Lung (tissue), 12 donors: ENCODE results near the gene DNAH10. TPM values are rescaled to one million over a fixed set of nuclear protein-coding genes. Genes with fewer than 3 reads are reported as not detected.

Experiments
- ATAC-seq: fragments of 200-7000 bp; cut with Tn5 transposase; one replicate; pipeline ENCODE4 v1.9.1; 2020; ENCODE audit warnings: moderate number of reproducible peaks; ENCODE audit not compliant: insufficient read depth, low FRiP score
- DNase-seq, 3 donors: peaks; one replicate each; pipeline ENCODE4 v3.0.0-alpha.2; 2013 to 2017
- H3K27ac ChIP-seq, 2 donors: one replicate each; pipeline ENCODE4 v1.5.1; 2013; ENCODE audit warnings: mild to moderate bottlenecking in 2 of 2, moderate library complexity in 2 of 2, control low read depth in 1 of 2, inconsistent platforms in 1 of 2, low read depth in 1 of 2, low read length in 1 of 2
- H3K27me3 ChIP-seq, 3 donors: one replicate each; pipeline ENCODE4 v1.5.1; 2013; ENCODE audit warnings: low read length in 2 of 3; ENCODE audit not compliant: control insufficient read depth in 3 of 3, insufficient read depth in 3 of 3
- H3K36me3 ChIP-seq, 4 donors: one replicate each; pipeline ENCODE4 v1.5.1; 2013; ENCODE audit warnings: low read length in 4 of 4, mild to moderate bottlenecking in 1 of 4, moderate library complexity in 1 of 4; ENCODE audit not compliant: control insufficient read depth in 4 of 4, insufficient read depth in 4 of 4
- H3K4me1 ChIP-seq, 5 donors: one replicate each; pipeline ENCODE4 v1.5.1; 2013; ENCODE audit warnings: low read length in 5 of 5, mild to moderate bottlenecking in 2 of 5, moderate library complexity in 1 of 5; ENCODE audit not compliant: control insufficient read depth in 5 of 5, insufficient read depth in 5 of 5
- H3K4me3 ChIP-seq: one replicate; pipeline ENCODE4 v1.5.1; 2013; ENCODE audit warnings: mild to moderate bottlenecking, control low read depth, moderate library complexity
- H3K9ac ChIP-seq, 2 donors: one replicate each; pipeline ENCODE4 v1.5.1; 2013; ENCODE audit warnings: low read length in 2 of 2, control low read depth in 1 of 2; ENCODE audit not compliant: insufficient read depth in 1 of 2
- H3K9me3 ChIP-seq, 4 donors: one replicate each; pipeline ENCODE4 v1.5.1; 2013; ENCODE audit warnings: low read length in 3 of 4, mild to moderate bottlenecking in 1 of 4, moderate library complexity in 1 of 4; ENCODE audit not compliant: control insufficient read depth in 4 of 4, insufficient read depth in 3 of 4
- CTCF ChIP-seq: IDR thresholded peaks from 2 replicates; pipeline ENCODE4 v1.5.1; 2012; ENCODE audit warnings: mild to moderate bottlenecking; ENCODE audit errors: control extremely low read depth, extremely low read depth
- WGBS, 2 donors: extraction: QIAGEN DNeasy Blood & Tissue Kit; methylation state at CpG; one replicate each; pipeline ENCODE4 v1.1.7; 2013; 5-methylcytosine and 5-hydroxymethylcytosine counted together
- polyA plus RNA-seq, 2 donors: library from polyadenylated mRNA; stranded (reverse); fragments of 200-250 nt; gene quantifications; one replicate each; pipeline ENCODE4 v1.2.1, GENCODE V29; 2013
- total RNA-seq, 2 donors: library from RNA; depleted of rRNA in 1 of 2; stranded (reverse); fragments of >200 nt in 1 of 2; gene quantifications; one replicate each; pipeline ENCODE4 v1.2.1, GENCODE V29; 2014 to 2021
- donor health status: control.
- donor health status: control.
- donor health status: Bipolar disorder and iron deficiency.
- donor health status: healthy.
- donor health status: DM: yes; HTN: yes; CAD: no.

Gene DNAH10
- total and polyA plus RNA-seq, 4 donors, result 2.0 to 21.7 (median 9.1) TPM

GRCh38 chr12:123743002-123743401, 19.1 kb upstream of the DNAH10 start:
- ATAC-seq (no peak), DNase-seq (no peak)
- Histone ChIP-seq H3K9me3 (no peaks in the 10 kb centered on the region), H3K4me1 (peaks cover 0 to 7% (median 0%) of the 10 kb centered on the region in 5 donors), H3K27ac (no peak overlapping the region), H3K27me3 (no peaks in the 10 kb centered on the region), H3K4me3 (no peak overlapping the region), H3K36me3 (peaks cover 6 to 26% (median 18%) of the 10 kb centered on the region in 4 donors), H3K9ac (no peak overlapping the region)
- WGBS, 2 donors, result 28 to 70% methylated on average over 10 of the region's 10 CpGs
- TF ChIP-seq CTCF, result no peak

GRCh38 chr12:123744836-123745235, 17.3 kb upstream of the DNAH10 start:
- Histone ChIP-seq H3K27me3 (no peaks in the 10 kb centered on the region), H3K4me3 (no peak overlapping the region), H3K9me3 (no peaks in the 10 kb centered on the region), H3K27ac (no peak overlapping the region), H3K36me3 (peaks cover 14 to 31% (median 24%) of the 10 kb centered on the region in 4 donors), H3K9ac (no peak overlapping the region), H3K4me1 (peaks cover 0 to 7% (median 0%) of the 10 kb centered on the region in 5 donors)
- WGBS, 2 donors, result 75 to 78% methylated on average over 12 of the region's 12 CpGs
- ATAC-seq (no peak), DNase-seq (peak in 2 of 3 donors; percentile 10 to 11)
- no peak for TF ChIP-seq CTCF

DNA sequence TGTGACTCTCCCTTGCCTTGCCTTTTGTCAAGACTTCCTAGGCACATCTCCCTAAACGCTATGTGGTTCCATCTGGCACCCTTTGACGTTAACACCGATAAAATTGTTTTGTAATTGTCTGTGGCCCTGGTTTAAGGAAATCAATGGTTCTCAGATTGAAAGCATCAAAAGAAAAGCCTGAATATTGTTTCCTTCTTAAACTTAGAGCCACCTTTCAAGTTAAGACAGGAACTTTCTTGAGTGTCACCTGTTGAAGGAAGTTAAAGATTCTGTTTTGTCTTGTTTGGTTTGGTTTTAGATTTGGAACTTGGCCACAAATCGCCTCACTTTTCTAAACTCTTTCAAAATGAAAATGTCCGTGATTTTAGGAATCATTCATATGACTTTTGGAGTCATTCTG, 14.8 kb upstream of the DNAH10 start:
- Histone ChIP-seq H3K9me3 (no peaks in the 10 kb centered on the region), H3K4me3 (no peak overlapping the region), H3K36me3 (peaks cover 13 to 32% (median 24%) of the 10 kb centered on the region in 4 donors), H3K27me3 (no peaks in the 10 kb centered on the region), H3K9ac (no peak overlapping the region), H3K4me1 (peaks cover 0 to 7% (median 0%) of the 10 kb centered on the region in 5 donors), H3K27ac (no peak overlapping the region)
- DNase-seq (no peak), ATAC-seq (no peak)
- TF ChIP-seq CTCF, result no peak
- WGBS, 2 donors, result 47 to 71% methylated on average over 5 of the region's 5 CpGs

DNA sequence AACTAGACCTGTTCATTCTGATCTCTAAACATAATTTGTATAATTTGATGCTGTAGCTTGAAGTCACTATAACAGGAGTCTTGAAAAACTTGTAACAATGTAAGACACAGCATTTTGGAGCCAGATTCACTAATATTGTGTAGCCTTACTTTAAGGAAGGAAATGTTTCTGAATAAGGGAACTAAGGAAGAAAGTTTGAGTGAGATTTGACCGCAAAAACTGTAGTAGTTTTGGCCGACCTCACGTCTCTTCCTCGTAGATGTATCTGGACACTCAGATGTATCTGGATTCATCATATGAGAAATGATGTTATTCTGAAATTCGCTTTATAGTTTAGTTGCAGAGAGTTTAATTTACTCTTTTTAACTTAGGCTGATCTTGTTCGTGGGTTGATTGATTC, 13.9 kb upstream of the DNAH10 start:
- ATAC-seq, result no peak
- 41 to 76% methylated on average over 6 of the region's 6 CpGs for WGBS, 2 donors
- Histone ChIP-seq H3K9ac (no peak overlapping the region), H3K9me3 (no peaks in the 10 kb centered on the region), H3K27me3 (no peaks in the 10 kb centered on the region), H3K27ac (no peak overlapping the region), H3K4me3 (no peak overlapping the region), H3K4me1 (peaks cover 0 to 7% (median 0%) of the 10 kb centered on the region in 5 donors), H3K36me3 (peaks cover 14 to 33% (median 23%) of the 10 kb centered on the region in 4 donors)
- no peak for DNase-seq
- TF ChIP-seq CTCF, result no peak
